MCF 10A (cell line): ENCODE data around the gene FAAP100. TPM values are rescaled to one million over a fixed set of nuclear protein-coding genes. Genes with fewer than 3 reads are reported as not detected.

Experiments used
- BruUV-seq: library from RNA; stranded (reverse); fragments of 400-500 nt; replicated peaks from 2 replicates; lab custom pipeline; 2021; lab: Mats Ljungman, UMichigan
- CTCF ChIA-PET: fragments of 300-600 bp; sonication (Branson Sonifier 250); formaldehyde crosslinking; extraction: SDS; loops from one replicate; lab custom pipeline; 2021; ENCODE audit warnings: antibody characterized with exemption, inconsistent platforms; lab: Yijun Ruan, JAX
- POLR2A ChIA-PET: fragments of 300-600, 350-650 bp; sonication (Branson Sonifier 250); formaldehyde crosslinking; extraction: SDS; loops from one replicate; lab custom pipeline; 2020; ENCODE audit warnings: antibody characterized with exemption, inconsistent platforms; lab: Yijun Ruan, JAX
- DNase-seq: peaks from one replicate; pipeline ENCODE4 v3.0.0-alpha.2; 2018; ENCODE audit not compliant: unreplicated experiment
- H3K27ac Mint-ChIP-seq: one replicate; pipeline ENCODE4 v1.8.0; 2022; ENCODE audit warnings: mild to moderate bottlenecking, low read depth, mixed read lengths; ENCODE audit not compliant: unreplicated experiment
- H3K27me3 Mint-ChIP-seq: one replicate; pipeline ENCODE4 v1.8.0; 2022; ENCODE audit warnings: mixed read lengths; ENCODE audit not compliant: insufficient read depth, unreplicated experiment
- H3K36me3 Mint-ChIP-seq: one replicate; pipeline ENCODE4 v1.8.0; 2022; ENCODE audit warnings: mild to moderate bottlenecking, moderate library complexity, mixed read lengths; ENCODE audit not compliant: insufficient read depth, unreplicated experiment
- H3K4me1 Mint-ChIP-seq: one replicate; pipeline ENCODE4 v1.8.0; 2022; ENCODE audit warnings: mixed read lengths; ENCODE audit not compliant: insufficient read depth, unreplicated experiment
- H3K4me3 Mint-ChIP-seq: one replicate; pipeline ENCODE4 v1.8.0; 2022; ENCODE audit warnings: mild to moderate bottlenecking, moderate library complexity, mixed read lengths; ENCODE audit not compliant: unreplicated experiment
- H3K9me3 Mint-ChIP-seq: one replicate; pipeline ENCODE4 v1.8.0; 2022; ENCODE audit warnings: mixed read lengths; ENCODE audit not compliant: unreplicated experiment
- intact Hi-C: fragments of 100-400 bp; cut with micrococcal nuclease; formaldehyde crosslinking; loops from 2 replicates; pipeline ENCODE4 v1.14.1; 2022
- total RNA-seq: library from RNA; stranded (reverse); gene quantifications from 2 replicates; pipeline ENCODE4 v1.2.3, GENCODE V29; 2022
- TF ChIP-seq, protein P1 (sequence below): fragments of 200-600 bp; IDR thresholded peaks from one replicate; pipeline ENCODE4 v1.8.0; 2022; ENCODE audit warnings: antibody characterized with exemption, mild to moderate bottlenecking; ENCODE audit not compliant: unreplicated experiment

Gene FAAP100
- total RNA-seq, 1 experiment from 2014 or later = 32.5 TPM

DNA sequence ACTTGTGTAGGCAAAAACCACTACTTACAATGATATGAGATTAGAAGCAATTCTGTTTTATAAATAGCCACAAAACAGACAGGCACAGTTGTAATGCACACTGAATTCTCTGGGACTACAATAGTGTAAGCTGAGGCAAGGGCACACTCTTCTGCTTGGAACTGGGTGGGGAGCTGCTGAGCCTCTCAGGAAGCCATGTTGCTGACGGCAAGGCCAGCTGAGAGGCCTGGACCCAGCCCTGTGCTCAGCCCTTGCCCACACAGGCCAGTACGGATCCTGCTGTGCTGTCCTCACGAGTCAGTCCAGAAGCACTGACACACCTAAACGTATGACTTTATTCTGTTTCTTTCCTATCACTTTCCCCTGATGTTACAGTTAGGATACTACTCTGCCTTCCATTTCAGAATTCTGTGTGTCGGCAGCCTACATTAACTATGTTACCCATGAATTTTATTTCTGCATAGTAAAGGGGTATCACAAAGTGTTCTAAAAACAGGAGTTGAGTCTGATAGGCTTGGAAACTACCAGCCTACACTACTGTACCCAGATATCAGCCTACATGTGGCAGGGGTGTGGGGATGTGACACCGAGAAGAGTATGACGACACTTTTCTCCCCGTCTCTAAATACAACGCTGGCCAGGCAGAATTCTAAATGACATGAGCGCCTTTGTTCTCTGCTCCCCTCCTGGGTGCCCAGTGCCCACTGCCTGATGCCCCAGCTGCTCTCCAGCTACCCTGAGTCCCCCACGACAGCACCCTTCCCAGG lies 41.1 kb upstream of the FAAP100 start:
- no peak for DNase-seq
- ChIA-PET POLR2A (no interaction called here), CTCF (no interaction called here)
- Mint-ChIP-seq H3K27me3 (no peaks in the 10 kb centered on the region), H3K9me3 (no peaks in the 10 kb centered on the region), H3K27ac (no peak overlapping the region), H3K4me1 (no peaks in the 10 kb centered on the region), H3K4me3 (no peak overlapping the region), H3K36me3 (peaks cover 88% of the 10 kb centered on the region)
- BruUV-seq = no TSS peak
- intact Hi-C loops = no loop called here
- TF ChIP-seq, protein P1, sequence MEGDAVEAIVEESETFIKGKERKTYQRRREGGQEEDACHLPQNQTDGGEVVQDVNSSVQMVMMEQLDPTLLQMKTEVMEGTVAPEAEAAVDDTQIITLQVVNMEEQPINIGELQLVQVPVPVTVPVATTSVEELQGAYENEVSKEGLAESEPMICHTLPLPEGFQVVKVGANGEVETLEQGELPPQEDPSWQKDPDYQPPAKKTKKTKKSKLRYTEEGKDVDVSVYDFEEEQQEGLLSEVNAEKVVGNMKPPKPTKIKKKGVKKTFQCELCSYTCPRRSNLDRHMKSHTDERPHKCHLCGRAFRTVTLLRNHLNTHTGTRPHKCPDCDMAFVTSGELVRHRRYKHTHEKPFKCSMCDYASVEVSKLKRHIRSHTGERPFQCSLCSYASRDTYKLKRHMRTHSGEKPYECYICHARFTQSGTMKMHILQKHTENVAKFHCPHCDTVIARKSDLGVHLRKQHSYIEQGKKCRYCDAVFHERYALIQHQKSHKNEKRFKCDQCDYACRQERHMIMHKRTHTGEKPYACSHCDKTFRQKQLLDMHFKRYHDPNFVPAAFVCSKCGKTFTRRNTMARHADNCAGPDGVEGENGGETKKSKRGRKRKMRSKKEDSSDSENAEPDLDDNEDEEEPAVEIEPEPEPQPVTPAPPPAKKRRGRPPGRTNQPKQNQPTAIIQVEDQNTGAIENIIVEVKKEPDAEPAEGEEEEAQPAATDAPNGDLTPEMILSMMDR = no peak

DNA sequence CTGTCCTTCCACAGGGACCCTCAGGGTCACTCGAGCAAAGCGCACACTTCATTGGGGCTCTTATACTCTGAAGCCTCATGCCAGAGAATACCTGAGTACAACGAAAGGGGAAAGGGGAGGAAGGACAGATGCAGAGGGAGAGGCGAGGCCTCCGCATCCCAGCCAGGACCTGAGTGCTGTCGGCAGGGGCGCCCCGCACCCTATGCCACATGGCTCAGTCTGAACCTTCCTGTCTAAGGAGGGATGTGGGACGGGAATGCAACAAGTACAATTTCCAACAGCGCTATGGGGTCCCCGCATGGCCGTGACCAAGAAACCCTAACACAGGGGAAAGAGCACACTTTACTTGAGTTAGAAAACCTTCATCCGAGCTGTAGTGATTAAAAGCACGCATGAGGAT lies 39.8 kb upstream of the FAAP100 start:
- TF ChIP-seq, protein P1 = no peak
- POLR2A ChIA-PET = no interaction called here
- no TSS peak for BruUV-seq
- intact Hi-C loops = no loop called here
- H3K27me3 Mint-ChIP-seq = no peaks in the 10 kb centered on the region
- no peak for DNase-seq
- peaks cover 88% of the 10 kb centered on the region for H3K36me3 Mint-ChIP-seq
- no peaks in the 10 kb centered on the region for H3K9me3 Mint-ChIP-seq
- no peak overlapping the region for H3K4me3 Mint-ChIP-seq
- CTCF ChIA-PET = no interaction called here
- H3K4me1 Mint-ChIP-seq = no peaks in the 10 kb centered on the region
- H3K27ac Mint-ChIP-seq = no peak overlapping the region

DNA sequence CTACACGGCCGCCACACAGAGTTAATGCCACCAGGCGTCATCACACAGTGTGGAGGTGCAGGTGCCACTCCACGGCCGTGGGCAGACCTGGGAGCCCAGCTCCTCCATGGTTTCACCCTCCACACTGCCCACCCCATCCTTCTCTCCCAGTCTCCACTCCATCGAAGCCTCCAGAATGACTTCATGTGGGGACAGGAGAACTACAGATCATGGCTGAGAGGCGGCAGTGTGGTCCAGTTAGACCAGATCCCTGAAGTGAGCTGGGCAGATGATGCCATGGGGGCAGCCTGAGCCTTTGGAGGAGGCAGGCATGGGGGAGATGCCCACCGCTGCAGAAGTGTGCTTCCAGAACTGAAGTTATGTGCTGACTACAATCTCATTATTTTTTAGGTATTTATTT lies 38.0 kb upstream of the FAAP100 start:
- no peak for DNase-seq
- no TSS peak for BruUV-seq
- POLR2A ChIA-PET = interaction anchor here (0.7 kb wide), 1 partner anchor 19 kb away, joined by 3 read pairs; no protein-coding TSS in a partner anchor
- intact Hi-C loops = no loop called here
- H3K9me3 Mint-ChIP-seq = no peaks in the 10 kb centered on the region
- H3K4me1 Mint-ChIP-seq = no peaks in the 10 kb centered on the region
- H3K27ac Mint-ChIP-seq = no peak overlapping the region
- peaks cover 88% of the 10 kb centered on the region for H3K36me3 Mint-ChIP-seq
- no peak overlapping the region for H3K4me3 Mint-ChIP-seq
- no peaks in the 10 kb centered on the region for H3K27me3 Mint-ChIP-seq
- TF ChIP-seq, protein P1 = no peak
- CTCF ChIA-PET = interaction anchor here (1.5 kb wide), 1 partner anchor 11 kb away, joined by 8 read pairs; no protein-coding TSS in a partner anchor

DNA sequence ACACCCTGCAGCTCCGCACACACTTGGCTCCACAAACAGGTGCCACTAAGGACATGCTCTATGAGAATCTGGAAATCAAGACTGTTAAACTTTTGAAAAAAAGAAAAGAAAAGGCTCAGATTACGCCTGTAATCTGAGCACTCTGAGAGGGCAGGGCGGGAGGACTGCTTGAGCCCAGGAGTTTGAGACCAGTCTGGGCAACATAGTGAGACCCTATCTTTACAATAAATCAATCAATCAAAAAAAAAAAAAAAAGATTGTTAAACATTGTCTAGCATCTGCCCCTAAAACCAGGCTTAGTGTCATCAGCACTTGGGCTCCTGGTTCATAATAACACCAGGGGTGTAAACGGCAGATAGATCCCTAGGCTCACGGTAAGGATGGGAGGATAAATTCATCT lies 37.5 kb upstream of the FAAP100 start:
- H3K27ac Mint-ChIP-seq = no peak overlapping the region
- no peaks in the 10 kb centered on the region for H3K27me3 Mint-ChIP-seq
- POLR2A ChIA-PET = no interaction called here
- no peak overlapping the region for H3K4me3 Mint-ChIP-seq
- BruUV-seq = no TSS peak
- no peaks in the 10 kb centered on the region for H3K9me3 Mint-ChIP-seq
- CTCF ChIA-PET = no interaction called here
- intact Hi-C loops = no loop called here
- TF ChIP-seq, protein P1 = no peak
- H3K36me3 Mint-ChIP-seq = peaks cover 88% of the 10 kb centered on the region
- H3K4me1 Mint-ChIP-seq = no peaks in the 10 kb centered on the region
- DNase-seq = no peak
